Omental fat pad (tissue), 4 donors: ENCODE data around the gene SNAPC4. TPM values are rescaled to one million over a fixed set of nuclear protein-coding genes. Genes with fewer than 3 reads are reported as not detected.

ENCODE experiments used
- ATAC-seq: fragments of 150-250 bp; one replicate; pipeline ENCODE4 v1.9.1; 2016; ENCODE audit warnings: mild to moderate bottlenecking, moderate library complexity; ENCODE audit not compliant: low FRiP score
- DNase-seq: peaks from one replicate; pipeline ENCODE4 v3.0.0-alpha.2; 2019; ENCODE audit warnings: low spot score
- CTCF ChIP-seq, 3 donors: fragments of 450-650 bp; IDR thresholded peaks; one replicate each; pipeline ENCODE4 v1.5.1; 2016 to 2017; ENCODE audit warnings: antibody characterized with exemption in 3 of 3, mild to moderate bottlenecking in 3 of 3, moderate library complexity in 2 of 3
- total RNA-seq, 4 donors: library from RNA; depleted of rRNA; stranded (reverse); fragments of >200 nt; gene quantifications; one replicate each; pipeline ENCODE4 v1.1.0, GENCODE V29; 2016

The SNAPC4 gene
- total RNA-seq, 4 donors from 2014 or later: 3.2 to 11.2 (median 5.8) TPM

DNA sequence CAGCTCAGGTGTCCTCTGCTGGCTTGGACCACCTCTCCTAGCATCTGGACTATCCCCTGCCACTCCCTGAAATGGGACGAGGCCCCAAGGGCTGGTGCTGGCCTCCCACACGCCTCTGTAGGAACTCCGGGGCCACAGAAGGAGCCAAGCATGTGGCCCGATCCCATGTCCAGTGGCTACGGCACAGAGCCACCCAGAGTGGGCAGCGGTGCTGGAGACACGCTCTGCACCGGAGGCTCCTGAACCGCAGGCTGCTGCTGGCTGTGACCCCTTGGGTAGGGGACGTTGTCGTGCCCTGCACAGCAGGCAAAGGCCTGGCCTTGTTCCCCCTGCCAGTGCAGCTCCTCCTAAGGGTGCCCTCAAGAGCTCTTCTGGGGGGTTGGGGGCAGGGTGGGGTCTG, 20.1 kb downstream of the SNAPC4 start:
- no peak for ATAC-seq
- TF ChIP-seq CTCF (IDR thresholded peaks at IDR 0.05): no peak
- DNase-seq: no peak

- no peak for TF ChIP-seq CTCF (IDR thresholded peaks at IDR 0.05)
- DNase-seq (no peak), ATAC-seq (no peak)
Measured at GRCh38 chr9:136379401-136379800, 20.6 kb downstream of the SNAPC4 start.

DNA sequence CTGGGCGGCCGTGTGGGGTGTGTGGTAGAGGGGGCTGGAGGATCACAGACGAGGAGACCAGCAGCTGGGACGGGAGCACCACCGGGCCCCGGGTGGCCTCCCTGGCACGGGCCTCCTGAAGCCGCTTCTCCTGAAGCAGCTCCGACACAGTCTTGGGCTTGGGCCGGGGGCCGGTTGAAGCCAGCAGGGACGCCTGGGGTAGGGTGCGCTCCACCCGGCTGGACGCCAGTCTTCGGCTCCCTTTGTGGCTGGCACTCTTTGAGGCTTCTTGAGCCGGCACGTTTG, 21.0 kb downstream of the SNAPC4 start:
- DNase-seq: no peak
- no peak for ATAC-seq
- TF ChIP-seq CTCF (IDR thresholded peaks at IDR 0.05): no peak

GRCh38 chr9:136378170-136379002, 21.6 kb downstream of the SNAPC4 start:
- ATAC-seq (no peak), DNase-seq (no peak)
- TF ChIP-seq CTCF (IDR thresholded peaks at IDR 0.05): no peak

DNA sequence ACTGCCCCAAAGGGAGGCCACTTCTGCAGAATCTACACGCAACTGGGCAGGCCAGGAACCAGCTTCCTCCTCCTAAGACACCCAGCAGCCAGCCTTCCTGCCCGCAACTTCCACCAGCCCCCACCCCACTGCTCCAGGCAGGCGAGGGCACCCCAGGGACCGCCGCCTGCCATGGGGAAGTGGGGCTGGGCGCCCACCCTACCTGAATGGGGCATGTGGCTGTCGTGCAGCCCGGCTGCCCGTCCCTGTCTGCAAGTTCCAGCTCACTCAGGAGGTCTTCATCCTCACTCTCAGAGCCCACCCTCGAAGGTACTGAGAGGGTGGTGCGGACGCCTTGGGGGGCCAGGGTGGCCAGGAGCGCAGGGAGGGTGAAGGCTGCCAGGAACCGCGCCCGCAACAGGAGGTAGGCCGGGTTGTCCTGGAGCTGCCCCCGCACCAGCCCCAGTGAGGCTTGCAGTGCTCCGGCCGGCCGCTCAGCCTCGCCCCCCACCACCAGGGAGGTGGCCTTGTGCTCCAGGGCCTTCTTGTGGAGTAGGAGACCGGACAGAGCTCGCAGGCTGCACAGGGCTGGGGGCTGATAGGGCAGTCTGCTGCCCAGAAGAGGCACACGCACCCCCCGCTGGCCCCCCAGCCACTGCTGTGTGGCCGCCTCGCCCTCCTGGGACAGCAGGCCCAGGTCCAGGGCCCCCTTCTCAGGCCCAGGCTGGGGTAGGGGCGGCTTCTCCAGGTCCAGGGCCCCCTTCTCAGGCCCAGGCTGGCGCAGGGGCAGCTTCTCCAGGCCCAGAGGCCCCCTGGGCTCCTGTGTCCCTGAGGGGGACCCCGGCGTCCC, 22.4 kb downstream of the SNAPC4 start:
- ATAC-seq (no peak), DNase-seq (no peak)
- no peak for TF ChIP-seq CTCF (IDR thresholded peaks at IDR 0.05)

- DNase-seq (no peak), ATAC-seq (no peak)
- TF ChIP-seq CTCF (IDR thresholded peaks at IDR 0.05): no peak
Measured at GRCh38 chr9:136376457-136376856, 23.5 kb downstream of the SNAPC4 start.
